SK-N-SH treated with all-trans-retinoic acid at 6 μM for 48 hours (cell line): Measurements from ENCODE around the gene UST.

Source experiments
- TCF4 ChIP-seq: fragments of 250-450 bp; sonication (Bioruptor Pico); IDR thresholded peaks from 2 replicates; pipeline ENCODE4 v1.8.0; 2021; ENCODE audit warnings: mild to moderate bottlenecking, moderate library complexity, borderline replicate concordance
- TF ChIP-seq, protein P1 (sequence below): fragments of 250-450 bp; sonication (Bioruptor Pico); IDR thresholded peaks from 2 replicates; pipeline ENCODE4 v1.8.0; 2020; ENCODE audit warnings: mild to moderate bottlenecking, moderate library complexity, borderline replicate concordance

GRCh38 chr6:148700741-148701311, 46.0 kb upstream of the UST start:
- TF ChIP-seq, protein P1, sequence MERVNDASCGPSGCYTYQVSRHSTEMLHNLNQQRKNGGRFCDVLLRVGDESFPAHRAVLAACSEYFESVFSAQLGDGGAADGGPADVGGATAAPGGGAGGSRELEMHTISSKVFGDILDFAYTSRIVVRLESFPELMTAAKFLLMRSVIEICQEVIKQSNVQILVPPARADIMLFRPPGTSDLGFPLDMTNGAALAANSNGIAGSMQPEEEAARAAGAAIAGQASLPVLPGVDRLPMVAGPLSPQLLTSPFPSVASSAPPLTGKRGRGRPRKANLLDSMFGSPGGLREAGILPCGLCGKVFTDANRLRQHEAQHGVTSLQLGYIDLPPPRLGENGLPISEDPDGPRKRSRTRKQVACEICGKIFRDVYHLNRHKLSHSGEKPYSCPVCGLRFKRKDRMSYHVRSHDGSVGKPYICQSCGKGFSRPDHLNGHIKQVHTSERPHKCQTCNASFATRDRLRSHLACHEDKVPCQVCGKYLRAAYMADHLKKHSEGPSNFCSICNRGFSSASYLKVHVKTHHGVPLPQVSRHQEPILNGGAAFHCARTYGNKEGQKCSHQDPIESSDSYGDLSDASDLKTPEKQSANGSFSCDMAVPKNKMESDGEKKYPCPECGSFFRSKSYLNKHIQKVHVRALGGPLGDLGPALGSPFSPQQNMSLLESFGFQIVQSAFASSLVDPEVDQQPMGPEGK, result no peak
- TF ChIP-seq TCF4 (CRISPR knock-in tag), result no peak
